RWPE2 (cell line): Measurements from ENCODE around the gene CLDN24.
A peak's percentile ranks its signal among the peaks of the same experiment; 100 is the strongest.

Experiments used
- ATAC-seq: fragments of 200-7000 bp; cut with Tn5 transposase; 3 replicates; pipeline ENCODE4 v1.9.1; 2021; ENCODE audit warnings: low read depth
- DNase-seq: peaks from one replicate; pipeline ENCODE4 v3.0.0-alpha.2; 2020; ENCODE audit warnings: low spot score
- H3K27ac ChIP-seq: fragments of 450-650 bp; 2 replicates; pipeline ENCODE4 v1.5.1; 2017; ENCODE audit warnings: mild to moderate bottlenecking; ENCODE audit not compliant: poor library complexity, severe bottlenecking
- H3K27me3 ChIP-seq: fragments of 250-450 bp; sonication (Bioruptor Pico); 2 replicates; pipeline ENCODE4 v1.5.1; 2021; ENCODE audit warnings: mild to moderate bottlenecking, moderate library complexity; ENCODE audit not compliant: insufficient read depth, poor library complexity, severe bottlenecking
- H3K36me3 ChIP-seq: fragments of 250-450 bp; sonication (Bioruptor Pico); 2 replicates; pipeline ENCODE4 v1.5.1; 2020; ENCODE audit warnings: low read depth, mild to moderate bottlenecking, moderate library complexity
- H3K4me1 ChIP-seq: fragments of 250-450 bp; sonication (Bioruptor Pico); 2 replicates; pipeline ENCODE4 v1.5.1; 2021; ENCODE audit warnings: mild to moderate bottlenecking, moderate library complexity; ENCODE audit not compliant: insufficient read depth, poor library complexity, severe bottlenecking
- H3K4me3 ChIP-seq: fragments of 250-450 bp; sonication (Bioruptor Pico); 2 replicates; pipeline ENCODE4 v1.5.1; 2021; ENCODE audit warnings: mild to moderate bottlenecking, moderate library complexity; ENCODE audit not compliant: severe bottlenecking
- H3K9me3 ChIP-seq: fragments of 250-450 bp; sonication (Bioruptor Pico); 2 replicates; pipeline ENCODE4 v1.5.1; 2021; ENCODE audit warnings: mild to moderate bottlenecking, moderate library complexity; ENCODE audit not compliant: severe bottlenecking
- TF ChIP-seq, protein P1 (sequence below): fragments of 450-650 bp; IDR thresholded peaks from one replicate; pipeline ENCODE4 v1.5.1; 2017; ENCODE audit warnings: mild to moderate bottlenecking, moderate library complexity; ENCODE audit not compliant: poor library complexity, severe bottlenecking

CLDN24 gene

DNA sequence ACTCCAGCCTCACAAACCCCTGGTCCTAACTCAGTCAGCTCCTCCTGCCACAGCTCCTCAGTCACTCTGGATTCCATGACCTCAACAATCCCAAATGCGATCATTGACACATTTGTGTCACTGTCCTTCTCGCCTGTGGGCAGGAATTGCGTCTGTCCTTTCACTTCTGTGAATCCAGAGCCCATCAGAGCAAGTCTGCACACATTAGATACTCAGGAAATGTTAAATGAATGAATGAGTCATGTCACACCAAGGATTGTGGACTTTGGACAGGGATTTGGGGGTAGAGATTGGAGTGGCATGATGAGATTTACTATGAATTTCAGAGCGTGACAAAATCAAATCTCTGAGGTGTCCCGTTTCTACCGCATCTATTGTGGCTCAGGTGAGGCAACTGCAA lies 11.8 kb upstream of the CLDN24 start:
- Histone ChIP-seq H3K4me1 (peaks cover 22% of the 10 kb centered on the region), H3K9me3 (no peaks in the 10 kb centered on the region), H3K36me3 (no peaks in the 10 kb centered on the region), H3K27me3 (no peaks in the 10 kb centered on the region), H3K4me3 (no peak overlapping the region), H3K27ac (peak overlapping the region; percentile 94)
- ATAC-seq (peak; percentile 47; the same call in 2 of the 3 replicates), DNase-seq (no peak)
- TF ChIP-seq, protein P1, sequence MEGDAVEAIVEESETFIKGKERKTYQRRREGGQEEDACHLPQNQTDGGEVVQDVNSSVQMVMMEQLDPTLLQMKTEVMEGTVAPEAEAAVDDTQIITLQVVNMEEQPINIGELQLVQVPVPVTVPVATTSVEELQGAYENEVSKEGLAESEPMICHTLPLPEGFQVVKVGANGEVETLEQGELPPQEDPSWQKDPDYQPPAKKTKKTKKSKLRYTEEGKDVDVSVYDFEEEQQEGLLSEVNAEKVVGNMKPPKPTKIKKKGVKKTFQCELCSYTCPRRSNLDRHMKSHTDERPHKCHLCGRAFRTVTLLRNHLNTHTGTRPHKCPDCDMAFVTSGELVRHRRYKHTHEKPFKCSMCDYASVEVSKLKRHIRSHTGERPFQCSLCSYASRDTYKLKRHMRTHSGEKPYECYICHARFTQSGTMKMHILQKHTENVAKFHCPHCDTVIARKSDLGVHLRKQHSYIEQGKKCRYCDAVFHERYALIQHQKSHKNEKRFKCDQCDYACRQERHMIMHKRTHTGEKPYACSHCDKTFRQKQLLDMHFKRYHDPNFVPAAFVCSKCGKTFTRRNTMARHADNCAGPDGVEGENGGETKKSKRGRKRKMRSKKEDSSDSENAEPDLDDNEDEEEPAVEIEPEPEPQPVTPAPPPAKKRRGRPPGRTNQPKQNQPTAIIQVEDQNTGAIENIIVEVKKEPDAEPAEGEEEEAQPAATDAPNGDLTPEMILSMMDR = no peak

DNA sequence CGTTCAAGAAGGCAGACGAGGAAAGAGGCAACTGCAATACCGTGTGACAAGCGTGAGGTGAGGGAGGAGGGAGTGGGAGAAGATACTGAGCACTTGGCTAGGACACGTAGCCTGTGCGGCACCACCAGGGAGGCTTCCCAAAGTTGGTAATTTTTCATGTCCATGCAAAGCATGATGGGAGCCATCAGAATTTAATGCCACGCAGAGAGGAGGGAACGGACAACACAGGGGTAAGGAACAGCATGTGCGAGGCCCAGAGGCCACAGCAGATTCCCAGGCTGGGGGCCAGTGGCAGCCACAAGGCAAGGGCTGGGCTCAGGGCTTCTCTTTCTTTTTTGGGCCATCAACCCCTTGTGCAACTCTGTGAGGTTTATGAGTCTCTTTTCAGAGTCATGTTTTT lies 11.0 kb upstream of the CLDN24 start:
- peak overlapping the region; percentile 94 for H3K27ac ChIP-seq
- TF ChIP-seq, protein P1 = no peak
- DNase-seq (no peak), ATAC-seq (no peak)
- H3K27me3 ChIP-seq = no peaks in the 10 kb centered on the region
- no peak overlapping the region for H3K4me3 ChIP-seq
- peaks cover 22% of the 10 kb centered on the region for H3K4me1 ChIP-seq
- no peaks in the 10 kb centered on the region for H3K9me3 ChIP-seq
- H3K36me3 ChIP-seq = no peaks in the 10 kb centered on the region

DNA sequence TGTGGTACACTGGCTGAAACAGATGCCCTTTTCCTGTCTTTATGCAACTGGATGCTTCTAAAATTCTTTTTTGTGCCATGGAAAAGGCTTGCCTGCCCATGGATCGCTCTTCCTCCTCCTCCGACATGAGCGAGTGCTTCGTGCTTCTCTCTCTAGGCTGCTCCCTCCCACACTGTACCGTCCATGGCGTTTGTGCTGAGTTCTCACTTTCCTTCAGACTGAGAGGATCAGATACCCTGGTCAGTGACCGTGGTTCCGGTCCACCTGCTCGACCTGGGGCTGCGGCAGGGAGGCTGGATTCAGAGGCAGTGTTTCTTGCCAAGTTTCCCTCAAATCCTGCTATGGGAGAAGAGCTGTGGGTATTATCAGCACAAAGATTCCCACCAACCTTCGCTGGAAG lies 10.2 kb upstream of the CLDN24 start:
- DNase-seq (no peak), ATAC-seq (no peak)
- TF ChIP-seq, protein P1 = no peak
- H3K9me3 ChIP-seq = no peaks in the 10 kb centered on the region
- H3K36me3 ChIP-seq = no peaks in the 10 kb centered on the region
- H3K27ac ChIP-seq = no peak overlapping the region
- no peak overlapping the region for H3K4me3 ChIP-seq
- H3K27me3 ChIP-seq = no peaks in the 10 kb centered on the region
- H3K4me1 ChIP-seq = peaks cover 22% of the 10 kb centered on the region

DNA sequence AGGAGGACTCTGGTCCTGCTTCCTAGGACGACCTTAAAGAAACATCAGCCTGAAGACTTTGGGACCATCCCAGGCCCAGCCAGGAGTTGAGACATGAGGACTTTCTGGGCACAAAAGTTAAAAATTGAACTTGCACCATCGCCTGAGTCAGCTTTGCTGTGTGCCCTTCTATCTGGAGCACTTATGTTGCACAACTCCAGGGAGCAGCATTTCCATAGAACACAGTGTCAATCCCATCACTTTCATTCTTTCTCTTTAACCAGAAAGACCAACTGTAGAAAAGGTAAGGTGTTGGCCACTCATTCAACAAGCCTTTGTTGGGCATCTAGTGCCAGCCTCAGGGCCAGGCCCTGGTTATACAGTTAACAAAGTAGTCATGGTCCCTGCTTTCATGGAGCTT lies 8.6 kb upstream of the CLDN24 start:
- DNase-seq (no peak), ATAC-seq (no peak)
- TF ChIP-seq, protein P1 = no peak
- no peak overlapping the region for H3K4me3 ChIP-seq
- H3K27ac ChIP-seq = no peak overlapping the region
- H3K9me3 ChIP-seq = peaks cover 2% of the 10 kb centered on the region
- H3K36me3 ChIP-seq = no peaks in the 10 kb centered on the region
- H3K27me3 ChIP-seq = no peaks in the 10 kb centered on the region
- H3K4me1 ChIP-seq = peaks cover 22% of the 10 kb centered on the region

DNA sequence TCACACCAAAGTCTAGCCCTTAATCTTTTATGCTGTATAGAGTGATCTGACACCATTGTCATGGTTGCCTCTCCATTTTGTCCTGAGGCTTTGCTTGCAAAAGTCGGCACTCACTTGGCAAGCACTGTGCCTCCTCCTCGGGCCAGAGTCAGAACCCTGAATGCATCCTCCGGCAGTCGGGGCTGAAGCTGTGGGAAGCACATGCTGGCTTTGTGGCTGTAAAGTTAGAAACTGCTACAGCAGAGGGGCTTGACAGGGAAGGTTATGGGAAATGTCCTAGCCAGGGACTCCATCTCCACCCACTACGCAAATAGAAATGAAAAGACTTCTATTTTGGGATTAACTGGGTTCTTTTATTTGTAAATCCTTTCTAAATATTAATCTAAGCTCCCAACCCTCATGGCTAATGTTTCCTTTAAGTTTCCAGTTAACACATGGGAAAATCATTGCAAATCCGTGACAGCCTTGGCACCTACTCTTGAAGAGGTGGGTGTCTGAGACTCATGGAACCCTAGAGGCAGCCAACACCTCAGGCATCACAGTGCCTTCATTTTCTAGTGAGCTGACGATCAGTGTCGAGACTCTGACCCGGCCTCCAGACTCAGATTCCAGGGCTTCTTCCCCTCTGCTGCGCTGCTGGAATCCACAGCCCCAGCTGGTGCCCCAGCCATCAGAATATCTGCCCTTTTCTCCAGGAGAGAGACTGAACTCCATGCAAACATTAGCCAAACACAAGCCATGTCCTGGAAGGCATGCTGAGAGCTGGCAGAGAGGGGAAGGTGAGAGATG lies 7.9 kb upstream of the CLDN24 start:
- TF ChIP-seq, protein P1 = no peak
- Histone ChIP-seq H3K4me1 (peaks cover 16% of the 10 kb centered on the region), H3K27me3 (no peaks in the 10 kb centered on the region), H3K36me3 (no peaks in the 10 kb centered on the region), H3K9me3 (peaks cover 2% of the 10 kb centered on the region), H3K4me3 (no peak overlapping the region), H3K27ac (no peak overlapping the region)
- ATAC-seq (no peak), DNase-seq (no peak)
